ENCODE data around the gene KDM4C.
A peak's percentile ranks its signal among the peaks of the same experiment; 100 is the strongest.

Gene KDM4C

DNA sequence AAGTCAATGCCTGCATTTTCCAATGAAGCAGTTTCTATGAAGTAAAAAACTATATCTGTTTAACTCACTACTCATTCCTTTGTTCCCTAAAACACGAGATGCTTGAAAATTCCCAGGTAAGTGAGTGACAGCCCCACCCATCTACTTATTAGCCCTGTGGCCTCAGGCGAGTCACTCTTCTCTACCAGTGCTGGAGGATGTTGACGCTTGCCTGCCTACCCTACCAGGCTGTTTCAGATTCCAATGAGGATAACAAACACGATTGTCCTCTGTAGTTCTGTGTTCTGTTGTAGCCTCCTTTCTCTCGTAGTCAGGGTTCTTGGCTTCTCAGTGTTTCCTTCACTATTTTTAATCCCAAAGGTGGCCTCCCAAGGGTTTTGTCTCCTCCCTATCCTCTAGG, 388.8 kb downstream of the KDM4C start:
- peaks cover 10 to 14% of the 10 kb centered on the region in 2 experiments for H3K4me1 ChIP-seq (ENCODE audit: control insufficient read depth in 1 of 2, insufficient read depth in 1 of 2, low read depth in 1 of 2, low read length in 1 of 2)
- no peak for TF ChIP-seq CTCF (IDR thresholded peaks at IDR 0.05)
- H3K27ac ChIP-seq, result no peak overlapping the region
- peaks cover 3% of the 10 kb centered on the region for H3K36me3 ChIP-seq
- no peaks in the 10 kb centered on the region for H3K27me3 ChIP-seq
- no peaks in the 10 kb centered on the region for H3K9me3 ChIP-seq
- no peak overlapping the region for H3K4me3 ChIP-seq (ENCODE audit: low read depth in 1 of 2, low read length in 1 of 2)

DNA sequence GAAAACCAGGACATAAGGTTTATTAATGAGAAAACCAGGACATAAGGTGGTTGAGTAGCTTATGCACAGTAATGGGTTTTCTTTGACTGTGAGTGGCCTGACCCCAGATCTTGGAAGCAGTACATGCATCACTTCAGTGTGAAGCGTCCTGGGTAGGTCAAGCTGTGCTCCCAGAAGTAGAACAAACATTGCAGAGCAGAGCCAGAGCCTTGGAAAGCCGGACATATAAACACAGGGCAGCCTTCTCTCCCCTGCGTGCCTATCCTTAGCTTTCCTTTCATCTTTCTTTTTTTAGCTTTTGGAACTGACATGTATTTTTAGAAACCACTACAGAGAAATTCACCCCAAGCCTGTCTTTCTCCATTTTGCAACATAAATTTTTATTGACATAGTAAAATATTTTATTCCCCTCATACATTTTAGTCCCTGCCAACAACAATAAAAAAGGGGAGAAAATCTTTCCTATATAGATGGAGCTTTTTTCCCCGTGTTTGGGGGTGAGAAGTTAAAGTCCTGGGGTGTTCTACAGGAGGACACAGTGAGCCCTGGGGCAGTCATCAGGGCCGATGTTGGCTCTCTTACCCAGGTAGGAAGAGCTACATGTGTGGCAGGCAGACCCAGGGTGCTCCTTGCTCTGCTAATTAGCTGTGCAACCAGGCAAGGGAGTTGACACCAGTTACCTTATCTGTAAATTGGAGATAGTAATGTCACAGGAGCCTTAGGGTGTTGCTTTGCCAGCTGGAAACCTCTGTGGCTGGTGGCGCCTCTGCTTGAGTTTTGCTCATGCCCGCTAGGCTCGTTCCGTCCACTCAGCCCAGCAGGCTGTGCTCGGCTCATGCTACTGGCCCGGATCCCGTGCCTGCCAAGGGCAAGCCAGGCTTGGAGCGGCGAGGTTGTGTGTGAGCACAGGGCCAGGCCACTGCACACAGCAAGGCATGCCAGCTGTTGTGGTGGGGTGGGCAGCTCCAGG, 389.6 kb downstream of the KDM4C start:
- H3K27ac ChIP-seq, result no peak overlapping the region
- peaks cover 10 to 14% of the 10 kb centered on the region in 2 experiments for H3K4me1 ChIP-seq (ENCODE audit: control insufficient read depth in 1 of 2, insufficient read depth in 1 of 2, low read depth in 1 of 2, low read length in 1 of 2)
- no peak for TF ChIP-seq CTCF (IDR thresholded peaks at IDR 0.05)
- H3K36me3 ChIP-seq, result peaks cover 3% of the 10 kb centered on the region
- H3K4me3 ChIP-seq (ENCODE audit: low read depth in 1 of 2, low read length in 1 of 2), result no peak overlapping the region
- H3K9me3 ChIP-seq, result no peaks in the 10 kb centered on the region
- no peaks in the 10 kb centered on the region for H3K27me3 ChIP-seq

GRCh38 chr9:7148243-7148765, 390.5 kb downstream of the KDM4C start:
- TF ChIP-seq CTCF (IDR thresholded peaks at IDR 0.05), result no peak

DNA sequence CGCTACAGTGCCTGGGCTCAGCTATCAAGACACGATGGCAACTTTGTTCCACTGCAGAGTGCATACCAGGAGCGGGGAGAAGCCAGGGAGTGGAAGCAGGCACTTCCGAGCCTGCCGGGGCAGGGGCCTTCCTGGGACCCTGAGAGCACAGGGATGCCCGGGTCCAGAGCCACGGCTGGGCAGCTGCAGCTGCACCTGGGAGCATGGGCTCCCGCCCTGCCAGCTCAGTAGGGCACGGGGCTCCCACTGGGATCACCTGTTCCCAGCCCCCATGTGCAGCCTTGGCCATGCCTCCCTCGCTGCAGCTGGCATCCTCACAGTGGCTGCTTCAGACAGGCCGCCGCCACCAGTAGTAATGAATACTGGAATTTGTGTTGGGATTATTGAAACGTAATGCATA, 391.5 kb downstream of the KDM4C start:
- no peak for TF ChIP-seq CTCF (IDR thresholded peaks at IDR 0.05)
- Histone ChIP-seq H3K9me3 (no peaks in the 10 kb centered on the region), H3K36me3 (peaks cover 3% of the 10 kb centered on the region), H3K4me3 (ENCODE audit: low read depth in 1 of 2, low read length in 1 of 2) (no peak overlapping the region), H3K27me3 (no peaks in the 10 kb centered on the region), H3K27ac (no peak overlapping the region), H3K4me1 (ENCODE audit: control insufficient read depth in 1 of 2, insufficient read depth in 1 of 2, low read depth in 1 of 2, low read length in 1 of 2) (peaks cover 10 to 14% of the 10 kb centered on the region in 2 experiments)

More at GRCh38 chr9:7148243-7148765, 390.5 kb downstream of the KDM4C start:
- peaks cover 10 to 14% of the 10 kb centered on the region in 2 experiments for H3K4me1 ChIP-seq (ENCODE audit: control insufficient read depth in 1 of 2, insufficient read depth in 1 of 2, low read depth in 1 of 2, low read length in 1 of 2)
- peaks cover 3% of the 10 kb centered on the region for H3K36me3 ChIP-seq
- H3K27ac ChIP-seq, result no peak overlapping the region
- H3K27me3 ChIP-seq, result no peaks in the 10 kb centered on the region
- H3K4me3 ChIP-seq (ENCODE audit: low read depth in 1 of 2, low read length in 1 of 2), result no peak overlapping the region
- no peaks in the 10 kb centered on the region for H3K9me3 ChIP-seq

- no peak for TF ChIP-seq CTCF (IDR thresholded peaks at IDR 0.05)
- Histone ChIP-seq H3K27me3 (no peaks in the 10 kb centered on the region), H3K9me3 (no peaks in the 10 kb centered on the region), H3K4me3 (ENCODE audit: low read depth in 1 of 2, low read length in 1 of 2) (no peak overlapping the region), H3K27ac (peak overlapping the region; percentile 25), H3K36me3 (peaks cover 3% of the 10 kb centered on the region), H3K4me1 (ENCODE audit: control insufficient read depth in 1 of 2, insufficient read depth in 1 of 2, low read depth in 1 of 2, low read length in 1 of 2) (peaks cover 10 to 14% of the 10 kb centered on the region in 2 experiments)
These were observed 392.5 kb downstream of the KDM4C start for GRCh38 chr9:7150153-7150890.
